Hematopoietic multipotent progenitor cell treated with erythropoietin and hydrocortisone succinate and interleukin-3 and kit ligand, for 6 days (in vitro differentiated cells): ENCODE data around the gene MCOLN1.
"Not testable (repeated sequence)": the region's sequence is repeated elsewhere in the genome, so short reads cannot be mapped to it uniquely, and the experiment has no call there.

ENCODE experiments used
- DNase-seq: peaks from one replicate; pipeline ENCODE4 v3.0.0-alpha.2; 2015

MCOLN1 gene

GRCh38 chr19:7526059-7526929 is 3.9 kb downstream of the MCOLN1 start:
- peak; percentile 54 for DNase-seq

GRCh38 chr19:7527516-7528191 is 5.2 kb downstream of the MCOLN1 start:
- DNase-seq: peak; percentile 28

GRCh38 chr19:7528192-7528519 is 5.7 kb downstream of the MCOLN1 start:
- no peak for DNase-seq

- no peak for DNase-seq
These were observed 6.3 kb downstream of the MCOLN1 start for GRCh38 chr19:7528522-7529245.

- no peak for DNase-seq
These were observed 6.8 kb downstream of the MCOLN1 start for GRCh38 chr19:7529246-7529600.

GRCh38 chr19:7529610-7530490 is 7.4 kb downstream of the MCOLN1 start:
- DNase-seq: no peak

- DNase-seq: no peak
These were observed 11.0 kb downstream of the MCOLN1 start for GRCh38 chr19:7533281-7533885.

- peak; percentile 94 for DNase-seq
These were observed 11.6 kb downstream of the MCOLN1 start for GRCh38 chr19:7533925-7534480.

- peak; percentile 51 for DNase-seq
These were observed 12.2 kb downstream of the MCOLN1 start for GRCh38 chr19:7534531-7535046.

- DNase-seq: peak; percentile 97
These were observed 12.9 kb downstream of the MCOLN1 start, which contains the start of gene PNPLA6 for GRCh38 chr19:7535047-7535997. PNPLA6 (plus strand) TSS chr19:7535717; CDS start chr19:7535789, 72 bp downstream.

GRCh38 chr19:7535998-7536695 is 13.7 kb downstream of the MCOLN1 start:
- peak; percentile 70 for DNase-seq

GRCh38 chr19:7538990-7539389 is 16.6 kb downstream of the MCOLN1 start:
- not testable (repeated sequence) for DNase-seq

- no peak for DNase-seq
These were observed 17.5 kb downstream of the MCOLN1 start for GRCh38 chr19:7539827-7540425.

- DNase-seq: peak; percentile 96
These were observed 18.5 kb downstream of the MCOLN1 start for GRCh38 chr19:7540761-7541474.

GRCh38 chr19:7541475-7541824 is 19.0 kb downstream of the MCOLN1 start:
- no peak for DNase-seq

GRCh38 chr19:7541828-7542443 is 19.5 kb downstream of the MCOLN1 start:
- DNase-seq: no peak

GRCh38 chr19:7542556-7543348 is 20.3 kb downstream of the MCOLN1 start:
- no peak for DNase-seq
